ENCODE measurements around the gene ARF1. TPM values are rescaled to one million over a fixed set of nuclear protein-coding genes. Genes with fewer than 3 reads are reported as not detected.

ARF1 gene
- total and polyA plus RNA-seq, 2 of the 13 experiments (the other 11 are each of a cell fraction or from before 2014, with no cell fraction given) = 186 to 327 TPM

GRCh38 chr1:228062085-228062791, 20.3 kb upstream of the ARF1 start (continued):
- TF ChIP-seq SRSF1 (optimal IDR thresholded peaks at IDR 0.05; ENCODE audit: low read depth, low read length) (no peak), FOXC1 (CRISPR knock-in tag; IDR thresholded peaks at IDR 0.05; ENCODE audit: borderline replicate concordance) (no peak), MED13 (CRISPR knock-in tag; IDR thresholded peaks at IDR 0.05) (no peak), GPN1 (CRISPR knock-in tag; IDR thresholded peaks at IDR 0.05; ENCODE audit: borderline replicate concordance) (no peak), PHB2 (IDR thresholded peaks at IDR 0.05; ENCODE audit: partially characterized antibody) (no peak), NRL (CRISPR knock-in tag; IDR thresholded peaks at IDR 0.05; ENCODE audit: borderline replicate concordance) (no peak), ZSCAN22 (CRISPR knock-in tag; IDR thresholded peaks at IDR 0.05) (no peak), DR1 (CRISPR knock-in tag; IDR thresholded peaks at IDR 0.05) (no peak), ZNF33A (CRISPR knock-in tag; IDR thresholded peaks at IDR 0.05; ENCODE audit: borderline replicate concordance) (no peak)

DNA sequence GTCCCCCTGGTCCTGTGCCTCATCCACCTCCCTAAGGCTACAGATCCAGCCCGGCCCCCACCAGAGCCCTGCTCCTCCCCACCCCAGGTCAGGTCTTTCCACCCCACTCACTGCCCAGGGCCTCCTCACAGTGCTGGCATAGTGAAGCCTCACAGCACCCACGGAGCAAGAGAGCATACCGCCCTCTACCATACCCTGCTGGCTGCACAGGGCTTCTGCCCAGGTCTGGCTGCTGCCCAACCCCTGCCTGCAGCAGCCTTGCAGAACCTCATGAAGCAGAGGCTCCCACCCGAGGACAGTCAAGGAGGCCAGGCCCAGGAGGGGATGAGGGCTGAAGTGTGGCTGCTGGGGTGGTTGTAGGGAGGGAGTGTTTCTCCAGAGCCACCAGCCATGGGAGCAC, 19.7 kb upstream of the ARF1 start:
- H3K9ac ChIP-seq (ENCODE audit: insufficient read depth, low read depth, low read length) = no peak overlapping the region
- no peak overlapping the region for H3K4me3 ChIP-seq (replicated peaks in 1 of 3; ENCODE audit: insufficient read depth in 1 of 3, low read depth in 2 of 3, low read length in 3 of 3)
- H3K4me1 ChIP-seq (ENCODE audit: insufficient read depth, low read length) = no peaks in the 10 kb centered on the region
- POLR2A ChIA-PET = no interaction called here
- no peaks in the 10 kb centered on the region for H4K20me1 ChIP-seq (ENCODE audit: insufficient read depth, low read length)
- 8% methylated on average over 4 of the region's 4 CpGs for WGBS (ENCODE audit: low lambda C conversion rate)
- CTCF ChIA-PET (ENCODE audit: low intra/inter-chr PET ratio, low total read pairs) = no interaction called here
- H3K27me3 ChIP-seq (ENCODE audit: control insufficient read depth in 1 of 2, insufficient read depth in 2 of 2, low read length in 2 of 2) = peaks cover 8 to 45% of the 10 kb centered on the region in 2 experiments; a peak in 4 of 5 replicates
- intact Hi-C loops (cut with micrococcal nuclease; ENCODE audit: unreplicated experiment) = no loop called here
- H3K9me3 ChIP-seq (ENCODE audit: low read length) = no peaks in the 10 kb centered on the region
- H3K27ac ChIP-seq (ENCODE audit: extremely low read length, insufficient read depth, low read length) = no peak overlapping the region
- no peaks in the 10 kb centered on the region for H3K79me2 ChIP-seq (ENCODE audit: insufficient read depth, low read length)
- H2AFZ ChIP-seq (ENCODE audit: low read length) = no peak overlapping the region
- FAIRE-seq (no peak), ATAC-seq (peak; percentile 52), DNase-seq (ENCODE audit: low spot score) (no peak)
- H3K36me3 ChIP-seq (replicated peaks in 1 of 2; ENCODE audit: control insufficient read depth in 1 of 2, insufficient read depth in 2 of 2, low read length in 2 of 2) = no peaks in the 10 kb centered on the region
- H3K4me2 ChIP-seq (ENCODE audit: low read depth, low read length) = no peak overlapping the region
- in situ Hi-C loops (cut with HindIII; ENCODE audit: extremely low pct_ligation_motif_present, low pct_unique_long_range_greater_than_20kb) = no loop called here
- BruUV-seq (replicated peaks) = no TSS peak
- no peak for TF ChIP-seq SOX13 (IDR thresholded peaks at IDR 0.05)
- no peak for TF ChIP-seq SOX13 (CRISPR knock-in tag; conservative IDR thresholded peaks at IDR 0.05 in 1 of 2, IDR thresholded peaks at IDR 0.05 in 1 of 2)
- TF ChIP-seq ZNF609 (CRISPR knock-in tag; IDR thresholded peaks at IDR 0.05; ENCODE audit: borderline replicate concordance) = no peak
- no peak for TF ChIP-seq CREB1 (IDR thresholded peaks at IDR 0.05)
- no peak for TF ChIP-seq CREB1 (CRISPR knock-in tag; IDR thresholded peaks at IDR 0.05)
- no peak for TF ChIP-seq KDM5B (CRISPR knock-in tag; IDR thresholded peaks at IDR 0.05; ENCODE audit: borderline replicate concordance)
- TF ChIP-seq FOXA1 (IDR thresholded peaks at IDR 0.05) = no peak
- TF ChIP-seq FOXA1 (CRISPR knock-in tag; IDR thresholded peaks at IDR 0.05) = no peak
- TF ChIP-seq ZNF766 (CRISPR knock-in tag; IDR thresholded peaks at IDR 0.05; ENCODE audit: borderline replicate concordance) = no peak
- no peak for TF ChIP-seq ZNF143 (CRISPR knock-in tag; IDR thresholded peaks at IDR 0.05)
- no peak for TF ChIP-seq YEATS2 (CRISPR knock-in tag; IDR thresholded peaks at IDR 0.05; ENCODE audit: borderline replicate concordance)
- TF ChIP-seq CHD4 (IDR thresholded peaks at IDR 0.05; ENCODE audit: borderline replicate concordance, low read length) = no peak
- no peak for TF ChIP-seq ZFP90 (CRISPR knock-in tag; IDR thresholded peaks at IDR 0.05; ENCODE audit: borderline replicate concordance)
